Measurements from ENCODE around the gene SMG5.

Gene SMG5

DNA sequence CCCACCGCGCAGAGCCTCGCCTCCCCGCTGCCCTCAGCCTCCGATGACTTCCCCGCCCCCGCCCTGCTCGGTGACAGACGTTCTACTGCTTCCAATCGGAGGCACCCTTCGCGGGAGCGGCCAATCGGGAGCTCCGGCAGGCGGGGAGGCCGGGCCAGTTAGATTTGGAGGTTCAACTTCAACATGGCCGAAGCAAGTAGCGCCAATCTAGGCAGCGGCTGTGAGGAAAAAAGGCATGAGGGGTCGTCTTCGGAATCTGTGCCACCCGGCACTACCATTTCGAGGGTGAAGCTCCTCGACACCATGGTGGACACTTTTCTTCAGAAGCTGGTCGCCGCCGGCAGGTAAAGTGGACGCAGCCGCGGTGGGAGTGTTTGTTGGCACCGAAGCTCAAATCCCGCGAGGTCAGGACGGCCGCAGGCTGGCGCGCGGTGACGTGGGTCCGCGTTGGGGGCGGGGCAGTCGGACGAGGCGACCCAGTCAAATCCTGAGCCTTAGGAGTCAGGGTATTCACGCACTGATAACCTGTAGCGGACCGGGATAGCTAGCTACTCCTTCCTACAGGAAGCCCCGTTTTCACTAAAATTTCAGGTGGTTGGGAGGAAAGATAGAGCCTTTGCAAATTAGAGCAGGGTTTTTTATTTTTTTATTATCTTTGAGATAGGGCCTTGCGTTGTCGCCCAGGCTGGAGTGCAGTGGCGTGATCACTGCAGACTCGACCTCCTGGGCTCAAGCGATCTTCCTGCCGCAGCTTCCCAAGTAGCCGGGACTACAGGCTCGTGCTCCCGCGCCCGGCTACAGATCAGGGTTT is 69.6 kb downstream of the SMG5 start, which contains the start of gene PMF1:
Gene PMF1 (plus strand): TSS at position 175 of the 811 bp plus-strand sequence. CDS start 9 bp downstream, at position 184.
- peak; percentile 96 for DNase-seq

DNA sequence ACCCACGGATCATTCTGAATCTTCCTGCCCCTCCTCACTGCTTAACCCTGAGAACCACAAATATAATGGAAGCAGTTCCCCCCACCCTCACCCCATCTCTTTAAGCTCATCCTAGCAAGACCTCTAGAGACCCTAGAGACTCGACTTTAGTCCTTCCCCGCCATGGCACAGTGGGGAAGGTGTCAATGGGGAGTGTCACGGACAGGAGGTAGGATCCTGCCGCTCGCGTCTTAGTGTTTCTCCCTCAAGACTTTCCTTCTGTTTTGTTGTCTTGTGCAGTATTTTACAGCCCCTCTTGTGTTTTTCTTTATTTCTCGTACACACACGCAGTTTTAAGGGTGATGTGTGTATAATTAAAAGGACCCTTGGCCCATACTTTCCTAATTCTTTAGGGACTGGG is 70.5 kb downstream of the SMG5 start:
- no peak for DNase-seq

DNA sequence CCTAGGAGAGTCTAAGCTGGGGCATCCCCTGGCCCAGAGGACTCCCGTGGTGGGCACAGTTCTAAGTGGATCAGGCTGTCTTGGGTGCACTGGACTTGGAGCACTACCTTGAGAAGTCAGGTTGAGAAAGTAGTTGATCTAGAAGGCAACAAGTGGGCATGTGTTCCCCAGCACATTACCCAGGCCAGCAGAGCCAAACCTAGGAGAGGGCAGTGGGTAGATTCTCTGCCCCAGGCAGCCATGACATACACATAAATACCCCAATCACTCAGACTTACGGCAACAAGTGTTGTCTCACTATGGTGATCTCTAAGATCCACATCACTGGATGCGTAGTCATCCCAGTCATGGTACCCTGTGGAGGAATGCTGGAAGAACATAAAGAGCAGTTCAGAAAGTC is 71.4 kb downstream of the SMG5 start:
- no peak for DNase-seq

DNA sequence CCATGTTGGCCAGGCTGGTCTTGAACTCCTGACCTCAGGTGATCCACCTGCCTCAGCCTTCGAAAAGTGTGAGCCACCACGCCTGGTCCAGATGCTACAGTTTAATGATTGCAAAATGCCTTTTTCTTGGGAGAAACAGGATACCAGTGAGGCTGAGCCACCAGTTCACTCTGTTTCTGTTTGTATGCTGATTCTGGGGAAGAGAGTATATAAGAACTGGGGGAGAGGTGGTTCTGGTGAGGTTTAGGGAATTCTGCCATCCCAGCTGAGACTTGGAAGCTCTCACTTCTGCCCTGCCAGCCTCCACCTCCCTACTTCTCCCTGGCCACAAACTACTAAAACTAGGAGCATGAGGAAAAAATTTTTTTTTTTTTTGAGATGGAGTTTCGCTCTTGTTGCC is 77.9 kb downstream of the SMG5 start:
- DNase-seq: no peak

DNA sequence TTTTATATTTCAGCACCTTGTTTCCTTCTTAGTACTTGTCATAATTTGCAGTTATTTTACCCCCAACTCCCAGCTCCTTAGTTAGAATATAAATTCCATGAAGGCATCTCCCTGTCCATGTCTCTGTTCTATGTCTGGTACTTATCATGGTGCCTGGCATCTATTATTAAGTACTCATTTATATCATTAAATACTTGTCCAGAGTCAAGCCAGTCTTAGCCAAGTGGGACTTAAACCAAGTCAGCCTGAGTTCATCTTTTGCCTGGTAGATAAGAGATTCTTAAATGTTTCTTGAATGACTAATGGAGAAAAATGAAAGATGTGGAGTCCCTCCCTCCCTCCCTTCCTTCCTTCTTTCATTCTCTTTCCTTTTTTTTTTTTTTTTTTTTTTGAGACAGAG is 79.3 kb downstream of the SMG5 start:
- DNase-seq: no peak

DNA sequence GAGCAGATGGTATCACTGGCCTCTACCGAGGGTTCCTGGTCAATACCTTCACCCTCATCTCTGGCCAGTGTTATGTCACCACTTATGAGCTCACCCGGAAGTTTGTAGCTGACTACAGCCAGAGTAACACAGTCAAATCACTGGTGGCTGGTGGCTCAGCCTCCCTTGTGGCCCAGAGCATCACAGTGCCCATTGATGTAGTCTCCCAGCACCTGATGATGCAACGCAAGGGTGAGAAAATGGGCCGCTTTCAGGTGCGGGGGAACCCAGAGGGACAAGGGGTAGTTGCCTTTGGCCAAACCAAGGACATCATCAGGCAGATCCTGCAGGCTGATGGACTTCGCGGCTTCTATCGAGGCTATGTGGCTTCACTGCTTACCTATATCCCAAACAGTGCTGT is 82.6 kb downstream of the SMG5 start:
- DNase-seq: no peak
